Colonic mucosa (tissue), 4 donors: ENCODE results near the gene AOPEP. TPM values are rescaled to one million over a fixed set of nuclear protein-coding genes. Genes with fewer than 3 reads are reported as not detected.

Experiments used
- DNase-seq: peaks from one replicate; pipeline ENCODE4 v3.0.0-alpha.2; 2020
- H3K27ac ChIP-seq: fragments of 200-600 bp; one replicate; pipeline ENCODE4 v1.8.0; 2021
- H3K27me3 ChIP-seq: fragments of 200-600 bp; one replicate; pipeline ENCODE4 v1.8.0; 2021
- H3K36me3 ChIP-seq: fragments of 200-600 bp; one replicate; pipeline ENCODE4 v1.8.0; 2021
- H3K4me1 ChIP-seq: fragments of 200-600 bp; one replicate; pipeline ENCODE4 v1.8.0; 2021; ENCODE audit warnings: mild to moderate bottlenecking
- H3K4me3 ChIP-seq: fragments of 200-600 bp; one replicate; pipeline ENCODE4 v1.8.0; 2021
- H3K9ac ChIP-seq, 2 donors: one replicate each; pipeline ENCODE4 v1.7.0; 2013; ENCODE audit warnings: control low read depth in 2 of 2, low read depth in 2 of 2, low read length in 2 of 2
- H3K9me3 ChIP-seq: fragments of 200-600 bp; one replicate; pipeline ENCODE4 v1.8.0; 2021
- intact Hi-C: fragments of 100-400 bp; cut with DNase I; formaldehyde crosslinking; loops from one replicate; pipeline ENCODE4 v1.14.1; 2022
- total RNA-seq, 2 donors: library from RNA; stranded (reverse); fragmentation: NEBNext Ultra II Directional in 1 of 2; extraction: Animal tissue kit (Norgen Biotek cat#: 25700) in 1 of 2; gene quantifications; one replicate each; pipeline ENCODE4 v1.2.1, GENCODE V29; 2021
- TF ChIP-seq, protein P1 (sequence below): fragments of 200-600 bp; IDR thresholded peaks from one replicate; pipeline ENCODE4 v1.8.0; 2022; ENCODE audit warnings: antibody characterized with exemption, mild to moderate bottlenecking
- donor health status: healthy.
- donor health status: DM: no; HTN: no; CAD: no.
- donor health status: DM: no; HTN: no; CAD: no.

Gene AOPEP
- total RNA-seq, 2 donors from 2014 or later: 38.4 to 43.2 TPM

DNA sequence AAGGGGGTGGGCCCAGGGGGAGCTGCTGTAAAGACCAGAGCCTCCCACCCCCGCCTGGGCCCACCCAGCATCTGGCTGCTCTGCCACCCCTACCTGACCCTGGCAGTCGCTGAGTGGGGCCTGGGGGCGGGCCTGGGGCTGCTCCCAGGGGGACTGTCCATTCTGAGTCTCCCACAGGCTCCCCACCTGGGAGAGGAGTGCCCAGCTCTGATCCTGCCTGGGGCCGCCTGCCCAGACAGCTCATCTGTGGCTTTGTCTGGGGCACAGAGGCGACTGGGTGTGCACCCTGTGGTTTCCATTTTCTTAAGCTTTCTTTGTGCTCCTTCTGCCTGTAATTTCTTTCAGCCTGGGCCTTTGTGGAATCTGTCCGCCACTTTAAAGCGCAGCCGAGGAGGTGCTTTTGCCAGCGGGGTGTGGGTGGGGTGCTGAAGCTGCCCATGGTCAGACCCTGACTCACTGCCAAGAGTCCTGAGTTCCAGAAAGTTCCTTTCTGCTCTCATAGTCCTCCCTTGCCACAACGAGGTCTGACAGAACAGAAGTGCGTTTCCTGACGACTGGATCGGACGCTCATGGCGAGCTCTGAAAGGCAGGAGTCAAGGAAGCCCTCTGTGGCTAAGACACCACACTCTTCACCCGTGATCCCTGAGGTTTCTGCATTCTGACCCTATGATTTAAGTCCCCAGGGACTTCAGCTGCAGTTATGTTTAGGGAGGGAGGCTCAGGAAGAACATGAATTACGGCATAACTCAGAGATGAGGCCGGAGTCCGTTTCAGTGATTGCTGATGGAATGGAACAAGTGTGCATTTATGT, 366.0 kb downstream of the AOPEP start:
- H3K9ac ChIP-seq: peak overlapping the region; percentile 56 to 84
- H3K4me1 ChIP-seq: peaks cover 7% of the 10 kb centered on the region
- intact Hi-C loops: no loop called here

DNA sequence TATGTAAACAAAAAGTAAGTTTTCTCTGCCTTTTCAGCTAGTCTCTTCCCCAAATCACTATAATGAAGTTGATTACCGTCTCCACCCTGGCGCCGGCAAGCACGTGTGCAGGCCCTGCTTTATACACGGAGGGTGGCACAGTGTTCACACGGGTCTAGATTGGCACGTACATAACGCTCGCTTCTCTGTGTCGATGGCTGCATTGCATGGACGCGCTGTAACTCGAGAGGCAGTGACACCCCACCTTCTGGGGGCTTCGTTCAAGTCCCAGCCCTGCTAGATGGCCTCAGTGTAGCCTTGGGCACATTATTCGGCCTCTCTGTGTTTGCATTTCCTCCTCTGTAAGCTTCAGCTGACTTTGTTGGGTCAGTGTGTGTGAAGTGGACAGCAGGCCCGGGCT, 367.1 kb downstream of the AOPEP start:
- intact Hi-C loops: no loop called here
- DNase-seq: no peak
- Histone ChIP-seq H3K9me3 (no peaks in the 10 kb centered on the region), H3K4me3 (no peak overlapping the region), H3K9ac (peak overlapping the region; percentile 14 to 84), H3K36me3 (no peaks in the 10 kb centered on the region), H3K27ac (no peak overlapping the region), H3K4me1 (peaks cover 7% of the 10 kb centered on the region), H3K27me3 (no peaks in the 10 kb centered on the region)
- TF ChIP-seq, protein P1, sequence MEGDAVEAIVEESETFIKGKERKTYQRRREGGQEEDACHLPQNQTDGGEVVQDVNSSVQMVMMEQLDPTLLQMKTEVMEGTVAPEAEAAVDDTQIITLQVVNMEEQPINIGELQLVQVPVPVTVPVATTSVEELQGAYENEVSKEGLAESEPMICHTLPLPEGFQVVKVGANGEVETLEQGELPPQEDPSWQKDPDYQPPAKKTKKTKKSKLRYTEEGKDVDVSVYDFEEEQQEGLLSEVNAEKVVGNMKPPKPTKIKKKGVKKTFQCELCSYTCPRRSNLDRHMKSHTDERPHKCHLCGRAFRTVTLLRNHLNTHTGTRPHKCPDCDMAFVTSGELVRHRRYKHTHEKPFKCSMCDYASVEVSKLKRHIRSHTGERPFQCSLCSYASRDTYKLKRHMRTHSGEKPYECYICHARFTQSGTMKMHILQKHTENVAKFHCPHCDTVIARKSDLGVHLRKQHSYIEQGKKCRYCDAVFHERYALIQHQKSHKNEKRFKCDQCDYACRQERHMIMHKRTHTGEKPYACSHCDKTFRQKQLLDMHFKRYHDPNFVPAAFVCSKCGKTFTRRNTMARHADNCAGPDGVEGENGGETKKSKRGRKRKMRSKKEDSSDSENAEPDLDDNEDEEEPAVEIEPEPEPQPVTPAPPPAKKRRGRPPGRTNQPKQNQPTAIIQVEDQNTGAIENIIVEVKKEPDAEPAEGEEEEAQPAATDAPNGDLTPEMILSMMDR: no peak

More for the DNA sequence above, 366.0 kb downstream of the AOPEP start:
- Histone ChIP-seq H3K27me3 (no peaks in the 10 kb centered on the region), H3K4me3 (no peak overlapping the region), H3K9me3 (no peaks in the 10 kb centered on the region), H3K27ac (peak overlapping the region; percentile 65), H3K36me3 (no peaks in the 10 kb centered on the region)
- TF ChIP-seq, protein P1: no peak
- DNase-seq: no peak

DNA sequence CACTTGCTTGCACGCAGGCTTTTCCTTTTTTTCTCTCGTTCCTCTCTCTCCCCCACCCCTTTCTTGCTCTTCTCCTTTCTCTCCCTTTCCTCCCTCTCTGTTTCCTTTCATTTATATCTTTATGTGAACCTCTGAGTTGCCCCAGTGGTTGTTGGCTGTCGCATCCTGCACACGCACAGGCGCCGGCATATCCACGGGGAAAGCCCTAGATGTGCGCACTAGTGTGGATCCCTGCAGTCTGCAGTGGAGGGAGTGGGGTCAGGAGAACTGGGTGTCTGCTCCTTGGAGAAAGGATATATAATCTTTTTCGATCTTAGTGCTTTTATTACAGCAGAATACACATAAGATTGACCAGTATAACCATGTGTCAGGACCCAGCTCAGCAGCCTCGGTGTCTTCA, 367.5 kb downstream of the AOPEP start:
- Histone ChIP-seq H3K27me3 (no peaks in the 10 kb centered on the region), H3K9me3 (no peaks in the 10 kb centered on the region), H3K36me3 (no peaks in the 10 kb centered on the region), H3K4me1 (peaks cover 7% of the 10 kb centered on the region), H3K4me3 (no peak overlapping the region), H3K9ac (peak overlapping the region in 1 of 2 donors; percentile 84), H3K27ac (no peak overlapping the region)
- TF ChIP-seq, protein P1: no peak
- intact Hi-C loops: no loop called here
- DNase-seq: no peak

DNA sequence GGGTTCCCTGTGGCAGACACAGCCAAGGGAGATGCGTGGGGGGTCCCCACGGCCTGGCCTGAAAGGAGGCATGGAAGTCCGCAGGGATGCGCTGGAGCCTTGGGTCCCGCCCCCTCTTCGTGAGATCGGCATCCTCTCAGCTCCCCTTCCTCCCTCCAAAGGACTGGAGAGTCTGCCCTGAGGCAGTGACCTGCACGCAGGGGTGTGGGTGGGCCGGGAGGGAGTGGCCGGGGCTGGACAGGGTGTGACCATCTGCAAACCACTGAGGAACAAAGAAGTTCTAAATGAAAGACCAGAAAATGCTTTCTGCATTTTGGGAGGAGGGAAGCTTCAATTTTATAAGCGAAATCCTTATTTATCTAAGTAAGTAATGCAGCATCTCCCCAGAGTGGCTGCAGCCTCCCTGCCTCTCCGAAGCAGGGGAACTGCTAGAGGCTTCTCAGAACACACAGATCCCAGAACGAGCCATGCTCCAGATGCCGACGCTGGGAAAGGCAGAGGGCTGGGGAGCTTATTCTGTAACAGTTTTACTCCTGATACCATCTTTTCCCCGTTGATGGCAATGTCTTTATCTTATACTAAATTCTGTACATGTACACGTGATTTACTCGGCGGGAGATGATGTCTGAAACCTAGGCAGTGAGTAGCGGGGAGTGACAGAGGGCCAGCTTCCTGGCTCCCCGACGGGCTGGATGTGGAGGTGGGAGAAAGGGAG, 369.3 kb downstream of the AOPEP start:
- Histone ChIP-seq H3K9ac (peak overlapping the region in 1 of 2 donors; percentile 5), H3K27ac (no peak overlapping the region), H3K9me3 (no peaks in the 10 kb centered on the region), H3K4me3 (no peak overlapping the region), H3K36me3 (no peaks in the 10 kb centered on the region), H3K4me1 (peaks cover 7% of the 10 kb centered on the region), H3K27me3 (no peaks in the 10 kb centered on the region)
- intact Hi-C loops: no loop called here
- TF ChIP-seq, protein P1: no peak
- DNase-seq: no peak

DNA sequence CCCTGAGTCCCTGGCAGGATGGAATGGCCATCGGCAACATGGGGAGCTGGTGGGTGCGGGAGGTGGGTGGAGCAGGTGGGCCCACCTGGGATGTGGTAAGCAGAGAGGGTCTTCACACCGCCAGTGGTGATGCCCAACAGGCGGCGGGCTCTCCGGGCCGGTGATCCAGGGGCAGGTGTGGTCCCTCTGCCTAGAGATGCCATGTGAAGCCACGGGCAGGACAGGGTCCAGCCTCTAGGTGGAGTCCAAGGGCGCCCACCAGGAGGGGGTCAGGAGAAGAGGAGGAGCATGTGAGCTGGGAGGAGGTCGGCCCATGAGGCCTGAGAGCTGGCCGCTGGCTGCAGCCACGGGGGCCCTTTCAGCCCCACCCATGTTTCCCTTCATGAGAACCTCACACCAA, 369.9 kb downstream of the AOPEP start:
- no peaks in the 10 kb centered on the region for H3K27me3 ChIP-seq
- H3K36me3 ChIP-seq: no peaks in the 10 kb centered on the region
- H3K9me3 ChIP-seq: no peaks in the 10 kb centered on the region
- no peak overlapping the region for H3K9ac ChIP-seq
- no peak overlapping the region for H3K27ac ChIP-seq
- peaks cover 7% of the 10 kb centered on the region for H3K4me1 ChIP-seq
- H3K4me3 ChIP-seq: no peak overlapping the region
- intact Hi-C loops: no loop called here
- no peak for DNase-seq
- TF ChIP-seq, protein P1: no peak
